ENCODE results near the gene ITM2C.

- no peak for TF ChIP-seq CTCF (conservative IDR thresholded peaks at IDR 0.05; ENCODE audit: low read depth in 2 of 2)
- no peak for TF ChIP-seq EZH2 (IDR thresholded peaks at IDR 0.05; ENCODE audit: low read depth, unreplicated experiment)
- TF ChIP-seq POLR2AphosphoS5 (IDR thresholded peaks at IDR 0.05; ENCODE audit: low read depth), result no peak
These were observed 50.1 kb downstream of the ITM2C start for GRCh38 chr2:230914886-230915285.
